Caco-2 (cell line): ENCODE measurements around the gene VTI1A. TPM values are rescaled to one million over a fixed set of nuclear protein-coding genes. Genes with fewer than 3 reads are reported as not detected.

Experiments
- BruUV-seq: library from RNA; stranded (reverse); fragments of 400-500 nt; replicated peaks from 2 replicates; lab custom pipeline; 2021; lab: Mats Ljungman, UMichigan
- CTCF ChIA-PET: fragments of 300-600 bp; sonication (Branson Sonifier 250); formaldehyde crosslinking; loops from one replicate; lab custom pipeline; 2022; ENCODE audit warnings: antibody characterized with exemption; lab: Charles Lee
- POLR2A ChIA-PET: fragments of 300-600 bp; sonication (Branson Sonifier 250); formaldehyde crosslinking; loops from one replicate; lab custom pipeline; 2022; ENCODE audit warnings: antibody characterized with exemption; lab: Charles Lee
- DNase-seq, 2 experiments: peaks; one replicate each; pipeline versions ENCODE4 v3.0.0 to v3.0.0-alpha.2; 2020 to 2022
- H3K27me3 ChIP-seq: replicated peaks from 2 replicates; pipeline ENCODE4 v1.6.0; 2011; ENCODE audit warnings: low read length; ENCODE audit not compliant: control insufficient read depth, insufficient read depth
- H3K36me3 ChIP-seq: 2 replicates; pipeline ENCODE4 v1.5.1; 2011; ENCODE audit warnings: low read length; ENCODE audit not compliant: control insufficient read depth, insufficient read depth
- H3K4me1 ChIP-seq: fragments of 250-450 bp; sonication (Bioruptor Pico); 2 replicates; pipeline ENCODE4 v1.5.1; 2020; ENCODE audit warnings: mild to moderate bottlenecking
- H3K4me3 ChIP-seq: 2 replicates; pipeline ENCODE4 v1.5.1; 2011; ENCODE audit warnings: low read depth, mild to moderate bottlenecking, control low read depth, low read length
- H3K9me3 ChIP-seq: fragments of 250-450 bp; sonication (Bioruptor Pico); 2 replicates; pipeline ENCODE4 v1.5.1; 2020; ENCODE audit warnings: mild to moderate bottlenecking, moderate library complexity
- H3K27ac Mint-ChIP-seq: one replicate; pipeline ENCODE4 v1.8.0; 2022; ENCODE audit warnings: mixed read lengths; ENCODE audit not compliant: unreplicated experiment
- H3K27me3 Mint-ChIP-seq: one replicate; pipeline ENCODE4 v1.8.0; 2022; ENCODE audit warnings: mixed read lengths; ENCODE audit not compliant: insufficient read depth, unreplicated experiment
- H3K36me3 Mint-ChIP-seq: one replicate; pipeline ENCODE4 v1.8.0; 2022; ENCODE audit warnings: mild to moderate bottlenecking, mixed read lengths; ENCODE audit not compliant: insufficient read depth, unreplicated experiment
- H3K4me1 Mint-ChIP-seq: one replicate; pipeline ENCODE4 v1.8.0; 2022; ENCODE audit warnings: low read depth, mixed read lengths; ENCODE audit not compliant: unreplicated experiment
- H3K4me3 Mint-ChIP-seq: one replicate; pipeline ENCODE4 v1.8.0; 2022; ENCODE audit warnings: mild to moderate bottlenecking, moderate library complexity, mixed read lengths; ENCODE audit not compliant: unreplicated experiment
- H3K9me3 Mint-ChIP-seq: one replicate; pipeline ENCODE4 v1.8.0; 2022; ENCODE audit warnings: mixed read lengths; ENCODE audit not compliant: unreplicated experiment
- CTCF ChIP-seq, 2 experiments: fragments of 200-600 bp in 1 of 2; IDR thresholded peaks; 1 replicate in 1 of 2; 2 replicates in 1 of 2; pipeline versions ENCODE4 v1.5.1 to v1.8.0; 2011 to 2022; ENCODE audit warnings: antibody characterized with exemption in 1 of 2, control low read depth in 1 of 2, inconsistent platforms in 1 of 2, low read depth in 1 of 2, low read length in 1 of 2, mild to moderate bottlenecking in 1 of 2, moderate library complexity in 1 of 2; ENCODE audit not compliant: insufficient read depth in 1 of 2, severe bottlenecking in 1 of 2, unreplicated experiment in 1 of 2
- intact Hi-C: fragments of 100-400 bp; cut with micrococcal nuclease; formaldehyde crosslinking; loops from one replicate; pipeline ENCODE4 v1.10.0; 2022; ENCODE audit not compliant: unreplicated experiment
- total RNA-seq: library from RNA; stranded (reverse); gene quantifications from 2 replicates; pipeline ENCODE4 v1.2.3, GENCODE V29; 2022

Gene VTI1A
- total RNA-seq, 1 experiment from 2014 or later: 45.6 TPM

DNA sequence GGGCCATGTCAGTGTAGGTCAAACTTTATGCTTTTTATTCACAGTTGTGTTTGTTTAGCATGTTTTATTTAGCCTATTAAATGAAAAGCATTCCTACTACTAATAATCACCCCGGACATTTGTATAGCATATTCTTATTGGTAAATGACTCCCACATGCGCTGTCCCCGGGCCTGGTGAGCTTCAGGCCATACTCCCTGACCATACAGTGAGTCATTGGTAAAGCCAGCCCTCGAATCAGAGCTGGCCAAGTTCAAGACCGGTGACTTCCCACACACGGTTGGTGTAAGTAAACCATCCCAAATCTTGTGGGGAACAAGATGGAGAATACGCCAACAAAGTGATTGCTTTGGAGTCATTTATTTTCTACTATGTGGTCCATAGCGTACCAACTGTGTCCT lies 264.4 kb downstream of the VTI1A start:
- intact Hi-C loops: no loop called here
- no peaks in the 10 kb centered on the region for H3K27me3 ChIP-seq
- no peak for DNase-seq
- no peak overlapping the region for H3K4me3 Mint-ChIP-seq
- peaks cover 5% of the 10 kb centered on the region for H3K36me3 Mint-ChIP-seq
- BruUV-seq: no TSS peak
- no peak for TF ChIP-seq CTCF (IDR thresholded peaks at IDR 0.05; ENCODE audit: insufficient read depth in 1 of 2, low read depth in 1 of 2, low read length in 1 of 2, severe bottlenecking in 1 of 2, unreplicated experiment in 1 of 2)
- H3K4me3 ChIP-seq: no peak overlapping the region
- no peaks in the 10 kb centered on the region for H3K9me3 Mint-ChIP-seq
- H3K4me1 Mint-ChIP-seq: no peaks in the 10 kb centered on the region
- no peak overlapping the region for H3K27ac Mint-ChIP-seq
- no peaks in the 10 kb centered on the region for H3K36me3 ChIP-seq
- no peaks in the 10 kb centered on the region for H3K9me3 ChIP-seq
- ChIA-PET CTCF (no interaction called here), POLR2A (no interaction called here)
- no peaks in the 10 kb centered on the region for H3K4me1 ChIP-seq
- H3K27me3 Mint-ChIP-seq: no peaks in the 10 kb centered on the region

DNA sequence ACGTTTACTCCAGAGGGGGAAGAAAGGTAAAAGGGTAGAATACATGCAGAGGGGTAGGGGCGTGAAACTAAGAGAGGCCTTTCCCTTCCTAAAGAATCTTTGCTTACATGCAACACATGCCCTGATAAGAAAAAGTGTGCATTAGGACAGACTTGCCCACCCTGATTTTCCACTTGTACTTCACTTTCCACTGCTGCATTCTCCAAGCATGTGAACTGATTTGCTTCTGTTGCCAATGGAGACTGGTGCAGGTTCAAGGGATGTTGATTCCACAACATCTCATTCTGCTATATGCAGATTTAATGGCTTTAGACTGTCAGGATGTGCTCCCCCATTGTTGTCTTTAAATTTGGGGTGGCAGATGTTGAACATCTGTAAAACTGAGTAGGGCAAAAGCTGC lies 265.5 kb downstream of the VTI1A start:
- no peak overlapping the region for H3K27ac Mint-ChIP-seq
- H3K4me3 Mint-ChIP-seq: no peak overlapping the region
- POLR2A ChIA-PET: no interaction called here
- no peaks in the 10 kb centered on the region for H3K9me3 ChIP-seq
- no TSS peak for BruUV-seq
- H3K4me1 ChIP-seq: peaks cover 9% of the 10 kb centered on the region; the same call in 1 of the 2 replicates
- no peak for DNase-seq
- H3K36me3 Mint-ChIP-seq: peaks cover 13% of the 10 kb centered on the region
- H3K27me3 ChIP-seq: no peaks in the 10 kb centered on the region
- H3K27me3 Mint-ChIP-seq: no peaks in the 10 kb centered on the region
- no peaks in the 10 kb centered on the region for H3K9me3 Mint-ChIP-seq
- intact Hi-C loops: no loop called here
- no peak for TF ChIP-seq CTCF (IDR thresholded peaks at IDR 0.05; ENCODE audit: insufficient read depth in 1 of 2, low read depth in 1 of 2, low read length in 1 of 2, severe bottlenecking in 1 of 2, unreplicated experiment in 1 of 2)
- CTCF ChIA-PET: no interaction called here
- H3K4me3 ChIP-seq: no peak overlapping the region
- no peaks in the 10 kb centered on the region for H3K36me3 ChIP-seq
- H3K4me1 Mint-ChIP-seq: peaks cover 7% of the 10 kb centered on the region

GRCh38 chr10:112713411-112713810 lies 266.4 kb downstream of the VTI1A start:
- DNase-seq: no peak
- no peaks in the 10 kb centered on the region for H3K27me3 ChIP-seq
- TF ChIP-seq CTCF (IDR thresholded peaks at IDR 0.05; ENCODE audit: insufficient read depth in 1 of 2, low read depth in 1 of 2, low read length in 1 of 2, severe bottlenecking in 1 of 2, unreplicated experiment in 1 of 2): no peak
- peaks cover 13% of the 10 kb centered on the region for H3K4me1 Mint-ChIP-seq
- no peaks in the 10 kb centered on the region for H3K9me3 Mint-ChIP-seq
- POLR2A ChIA-PET: no interaction called here
- H3K9me3 ChIP-seq: no peaks in the 10 kb centered on the region
- no peak overlapping the region for H3K4me3 ChIP-seq
- H3K27me3 Mint-ChIP-seq: no peaks in the 10 kb centered on the region
- H3K36me3 Mint-ChIP-seq: peaks cover 13% of the 10 kb centered on the region
- H3K27ac Mint-ChIP-seq: no peak overlapping the region
- no peaks in the 10 kb centered on the region for H3K36me3 ChIP-seq
- CTCF ChIA-PET: interaction anchor here (0.6 kb wide), 1 partner anchor 202 kb away, joined by 4 read pairs; no protein-coding TSS in a partner anchor
- no peak overlapping the region for H3K4me3 Mint-ChIP-seq
- intact Hi-C loops: no loop called here
- no TSS peak for BruUV-seq
- peaks cover 9% of the 10 kb centered on the region; the same call in 1 of the 2 replicates for H3K4me1 ChIP-seq
